Skin of body (tissue), 2 donors: ENCODE results near the gene RAB40A. TPM values are rescaled to one million over a fixed set of nuclear protein-coding genes. Genes with fewer than 3 reads are reported as not detected.
A peak's percentile ranks its signal among the peaks of the same experiment; 100 is the strongest.
"Not testable (repeated sequence)": the region's sequence is repeated elsewhere in the genome, so short reads cannot be mapped to it uniquely, and the experiment has no call there.

Experiments used
- DNase-seq: peaks from one replicate; lab custom pipeline; 2025; lab: John Stamatoyannopoulos, UW
- total RNA-seq: library from RNA; depleted of rRNA; stranded (reverse); fragments of >200 nt; gene quantifications from one replicate; pipeline ENCODE4 v1.2.3, GENCODE V29; 2014

The RAB40A gene
- total RNA-seq, 1 donor from 2014 or later = 0.30 TPM

DNA sequence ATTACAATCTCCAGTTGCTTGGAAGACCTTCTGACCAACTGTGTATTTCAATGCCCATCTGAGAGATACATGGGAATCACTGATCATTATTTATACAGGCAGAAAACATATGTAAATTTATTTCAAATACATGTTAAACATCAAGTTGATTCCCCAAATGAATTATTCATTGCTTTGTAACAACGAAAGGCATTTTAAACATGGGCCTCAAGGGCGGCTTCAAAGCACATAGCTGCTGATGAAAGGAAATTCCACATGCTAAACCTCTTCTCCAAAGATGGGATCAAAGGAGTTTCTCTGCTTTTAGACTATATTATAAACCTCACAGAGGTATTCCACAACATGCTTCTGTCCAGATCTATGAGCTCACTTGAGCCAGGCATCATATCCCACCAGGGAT is 4.3 kb upstream of the RAB40A start:
- DNase-seq = no peak

DNA sequence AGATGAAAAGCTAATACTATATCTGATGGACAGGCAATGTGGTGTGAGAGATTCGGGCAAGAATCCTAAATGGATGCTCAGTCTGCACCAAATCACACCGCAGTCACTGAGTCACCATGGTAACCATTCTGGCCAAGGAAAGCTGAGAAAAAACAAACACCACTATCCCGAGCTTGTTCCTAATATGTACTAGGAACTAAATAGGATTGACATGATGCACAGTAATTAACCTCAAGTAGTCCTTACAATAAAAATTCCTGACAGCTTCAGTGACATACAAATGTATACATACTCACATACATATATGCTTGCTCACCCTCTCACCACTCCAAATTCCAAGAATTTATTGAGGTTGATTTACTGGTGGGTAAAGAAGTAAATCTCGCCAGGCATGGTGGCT is 1.1 kb upstream of the RAB40A start:
- DNase-seq = no peak

- DNase-seq = no peak
Observed at GRCh38 chrX:103518571-103518970, 718 bp downstream of the RAB40A start.

- no peak for DNase-seq
Observed at GRCh38 chrX:103517246-103517645, 2.0 kb downstream of the RAB40A start.

- DNase-seq = no peak
Observed at GRCh38 chrX:103513476-103514108, 5.7 kb downstream of the RAB40A start.

DNA sequence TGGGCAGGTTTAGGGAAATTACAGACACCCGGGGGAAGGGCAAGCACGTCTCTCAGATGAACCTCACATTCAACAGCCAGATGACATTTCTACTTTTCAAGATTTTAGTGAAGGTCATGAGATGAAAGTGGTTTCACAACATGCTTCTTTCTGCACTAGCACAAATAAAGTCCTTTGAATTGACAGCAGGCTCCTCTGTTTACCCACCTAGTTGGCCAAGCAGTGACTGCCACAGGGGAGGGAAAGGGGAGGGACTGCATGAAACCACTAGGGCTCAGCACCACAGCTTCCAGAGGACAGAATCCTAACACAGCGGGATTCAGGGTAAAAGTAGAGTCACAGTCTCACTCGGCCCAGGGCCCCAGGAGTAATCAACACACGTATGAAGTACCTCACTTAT is 6.2 kb downstream of the RAB40A start:
- no peak for DNase-seq

DNA sequence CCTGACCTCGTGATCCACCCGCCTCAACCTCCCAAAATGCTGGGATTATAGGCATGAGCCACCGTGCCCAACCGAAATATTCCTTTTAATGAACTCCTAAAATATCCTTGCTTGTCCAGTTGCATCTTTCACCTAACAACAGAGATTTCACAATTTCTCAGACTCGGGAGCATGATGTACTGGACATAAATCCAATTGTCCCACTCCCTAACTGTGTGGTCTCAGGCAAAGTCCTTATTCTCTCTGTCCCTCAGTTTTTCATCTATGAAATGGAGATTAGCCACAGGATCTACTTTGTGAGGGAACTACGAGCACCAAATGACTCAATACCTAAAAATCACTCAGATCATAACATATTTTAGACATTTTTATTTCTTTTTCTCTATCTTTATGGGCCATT is 9.3 kb downstream of the RAB40A start:
- DNase-seq = no peak

DNA sequence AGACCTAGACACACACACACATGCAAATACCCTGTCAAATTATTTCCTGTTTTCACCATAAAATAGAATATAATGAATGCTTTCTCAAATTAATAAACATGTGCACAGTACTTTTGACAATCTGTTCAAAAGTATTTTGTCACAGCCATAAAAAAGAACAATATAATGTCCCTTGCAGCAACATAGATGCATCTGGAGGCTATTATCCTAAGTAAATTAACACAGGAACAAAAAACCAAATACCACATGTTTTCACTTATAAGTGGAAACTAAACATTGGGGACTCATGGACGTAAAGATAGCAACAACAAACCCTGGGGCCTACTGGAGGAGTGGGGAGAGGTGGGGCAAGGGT is 15.5 kb downstream of the RAB40A start:
- no peak for DNase-seq

- no peak for DNase-seq
Observed at GRCh38 chrX:103503163-103503852, 16.0 kb downstream of the RAB40A start.

- DNase-seq = no peak
Observed at GRCh38 chrX:103498786-103499185, 20.5 kb downstream of the RAB40A start.

- no peak for DNase-seq
Observed at GRCh38 chrX:103495786-103496185, 23.5 kb downstream of the RAB40A start.

GRCh38 chrX:103493578-103493977 is 25.7 kb downstream of the RAB40A start:
- DNase-seq = not testable (repeated sequence)

- not testable (repeated sequence) for DNase-seq
Observed at GRCh38 chrX:103489733-103490132, 29.6 kb downstream of the RAB40A start.

- DNase-seq = no peak
Observed at GRCh38 chrX:103488794-103489193, 30.5 kb downstream of the RAB40A start.

- no peak for DNase-seq
Observed at GRCh38 chrX:103488332-103488731, 31.0 kb downstream of the RAB40A start.

DNA sequence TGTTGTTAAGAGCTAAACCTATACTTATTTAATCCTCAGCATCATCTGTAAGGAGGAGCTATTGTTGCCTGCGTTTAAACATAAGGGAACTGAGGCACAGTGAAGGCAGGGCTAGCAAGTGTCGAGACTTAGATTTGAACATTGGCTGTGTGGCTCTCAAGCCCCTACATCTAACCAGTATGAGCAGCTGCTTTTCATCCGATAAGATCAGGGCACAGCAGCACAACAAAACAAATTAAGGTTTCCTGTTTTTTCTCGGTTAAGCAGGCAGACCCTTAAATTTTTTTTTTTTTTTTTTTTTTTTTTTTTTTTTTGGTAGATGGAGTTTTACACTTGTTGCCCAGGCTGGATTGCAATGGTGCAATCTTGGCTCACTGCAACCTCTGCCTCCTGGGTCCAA is 35.6 kb downstream of the RAB40A start:
- no peak for DNase-seq

GRCh38 chrX:103480526-103480925 is 38.8 kb downstream of the RAB40A start:
- no peak for DNase-seq

GRCh38 chrX:103477496-103477895 is 41.8 kb downstream of the RAB40A start:
- DNase-seq = no peak

- DNase-seq = no peak
Observed at GRCh38 chrX:103475381-103475780, 43.9 kb downstream of the RAB40A start.

GRCh38 chrX:103469977-103470376 is 49.3 kb downstream of the RAB40A start:
- not testable (repeated sequence) for DNase-seq

DNA sequence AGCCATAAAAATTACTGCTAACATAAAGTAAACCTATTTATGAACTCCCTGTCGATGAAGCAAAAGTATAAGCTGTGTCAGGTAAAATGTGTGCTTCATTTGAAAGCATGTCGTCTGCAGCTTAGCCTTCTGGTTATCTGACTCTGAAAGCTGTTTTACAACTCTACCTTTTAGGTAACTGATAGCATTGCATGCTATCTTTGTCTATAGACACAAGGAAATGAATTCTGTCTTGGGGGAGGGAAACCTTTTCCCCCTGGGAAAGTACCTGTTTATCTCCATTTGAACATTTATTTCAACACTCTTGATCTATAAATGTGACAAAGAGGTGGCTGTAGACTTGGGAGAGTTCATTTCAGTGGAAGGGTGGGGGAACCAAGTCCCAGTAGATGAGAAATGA is 51.4 kb downstream of the RAB40A start:
- no peak for DNase-seq

- DNase-seq = no peak
Observed at GRCh38 chrX:103467156-103467555, 52.1 kb downstream of the RAB40A start.

DNA sequence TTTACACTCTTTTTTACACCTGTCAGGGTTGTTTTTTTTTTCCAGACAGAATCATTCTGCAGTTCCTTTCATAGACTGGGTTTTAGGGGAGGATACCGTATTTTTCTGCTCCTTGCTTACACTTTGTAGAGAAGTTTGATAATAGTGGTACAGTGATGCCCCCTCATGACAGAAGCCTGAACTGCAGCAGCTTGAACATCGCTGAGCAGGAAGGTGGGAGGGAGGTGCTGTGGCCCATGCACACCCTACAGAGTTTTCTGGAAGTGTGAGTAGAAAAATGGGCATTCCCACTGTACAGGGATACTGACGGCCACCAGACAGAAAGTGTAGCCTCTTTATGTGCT is 54.5 kb downstream of the RAB40A start:
- peak; percentile 63 for DNase-seq
